DMS 273 (cell line): ENCODE results near the gene STXBP6.
"Not testable (repeated sequence)": the region's sequence is repeated elsewhere in the genome, so short reads cannot be mapped to it uniquely, and the experiment has no call there.

Experiments
- DNase-seq: peaks from one replicate; lab custom pipeline; 2025; ENCODE audit not compliant: unreplicated experiment; lab: John Stamatoyannopoulos, UW

Gene STXBP6

DNA sequence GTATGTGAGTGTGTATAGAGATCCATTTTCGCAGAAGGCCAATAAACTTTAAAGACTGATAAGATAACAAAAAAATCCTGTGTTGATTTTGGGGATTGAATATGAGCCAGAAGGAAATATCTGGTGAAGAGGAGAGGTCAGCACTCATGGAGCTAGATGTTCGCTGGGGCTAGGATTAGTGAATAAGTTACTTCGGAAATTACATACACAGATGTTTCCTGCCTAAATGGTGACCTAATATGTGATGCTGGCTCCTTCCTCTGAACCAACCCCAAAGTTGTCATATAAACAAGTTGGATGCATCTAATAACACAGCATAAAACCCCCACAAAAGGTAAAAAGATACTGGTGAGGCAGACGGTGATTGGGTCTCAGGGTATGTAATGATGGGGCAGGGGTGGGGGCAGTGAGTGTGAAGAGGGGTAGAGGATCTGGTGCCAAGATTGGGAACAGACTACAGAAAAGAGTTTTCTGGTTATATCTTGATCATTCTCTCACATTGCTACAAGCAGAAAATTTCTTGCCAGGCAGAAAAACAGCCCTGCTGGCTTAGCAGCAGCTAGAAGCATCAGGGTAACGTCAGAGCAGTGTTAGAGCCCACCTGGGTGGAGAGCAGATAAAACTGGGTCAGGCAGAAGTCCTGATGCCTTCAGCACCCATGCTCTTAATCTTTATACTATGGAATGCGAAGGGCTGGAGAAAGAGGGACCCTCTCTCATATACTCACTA, 275.6 kb downstream of the STXBP6 start:
- DNase-seq, result no peak

DNA sequence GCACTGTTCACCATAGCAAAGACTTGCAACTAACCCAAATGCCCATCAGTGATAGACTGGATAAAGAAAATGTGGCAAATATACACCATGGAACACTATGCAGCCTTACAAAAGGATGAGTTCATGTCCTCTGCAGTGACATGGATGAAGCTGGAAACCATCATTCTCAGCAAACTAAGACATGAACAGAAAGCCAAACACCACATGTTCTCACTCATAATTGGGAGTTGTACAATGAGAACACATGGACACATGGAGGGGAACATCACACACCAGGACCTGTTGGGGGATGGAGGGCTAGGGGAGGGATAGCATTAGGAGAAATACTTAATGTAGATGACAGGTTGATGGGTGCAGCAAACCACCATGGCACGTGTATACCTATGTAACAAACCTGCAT, 276.4 kb downstream of the STXBP6 start:
- not testable (repeated sequence) for DNase-seq

DNA sequence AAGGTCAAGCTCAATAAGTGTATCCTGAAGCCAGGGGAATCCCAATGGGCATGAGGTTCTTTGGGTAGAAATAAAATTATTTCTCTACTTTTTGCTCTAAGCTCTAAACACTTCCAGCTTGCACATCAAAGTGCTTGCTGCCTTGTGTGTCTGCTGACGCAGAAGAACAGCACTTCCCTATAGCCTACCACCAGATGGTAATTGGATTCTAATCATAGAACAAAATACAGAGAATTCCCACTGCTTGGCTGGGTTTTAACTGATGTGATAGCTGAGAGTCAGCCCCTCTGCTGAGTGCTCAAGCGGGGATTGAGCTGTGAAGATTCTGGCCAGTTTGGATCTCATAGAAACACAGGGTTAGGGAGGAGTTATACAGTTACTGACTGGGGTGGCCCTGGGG, 283.5 kb downstream of the STXBP6 start:
- DNase-seq, result no peak

DNA sequence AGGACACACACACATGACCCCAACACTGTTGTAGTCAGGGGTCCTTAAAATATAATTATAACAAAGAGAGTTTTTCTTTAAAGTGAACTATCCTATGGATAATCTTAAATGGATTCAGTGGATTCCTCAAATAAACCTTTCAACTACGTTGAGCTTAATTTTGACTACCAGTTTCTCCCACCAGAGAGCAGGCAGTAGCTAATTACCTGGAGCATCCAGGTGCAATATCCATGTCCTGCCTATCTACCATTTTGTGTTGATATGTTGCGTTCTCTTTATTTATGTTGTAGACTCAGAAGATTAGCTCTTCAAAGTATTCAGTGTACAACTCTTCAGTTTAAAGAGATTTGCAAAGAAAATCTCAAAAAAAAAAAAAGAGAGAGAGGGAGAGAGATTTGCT, 288.8 kb downstream of the STXBP6 start:
- DNase-seq, result no peak
